H9 (cell line): ENCODE results near the gene COL9A2. TPM values are rescaled to one million over a fixed set of nuclear protein-coding genes. Genes with fewer than 3 reads are reported as not detected.

Experiments used
- DNase-seq: peaks from one replicate; pipeline ENCODE4 v3.0.0-alpha.2; 2017
- H2AFZ ChIP-seq: one replicate; pipeline ENCODE4 v1.6.1; 2013; ENCODE audit warnings: mild to moderate bottlenecking, low read length, control low read depth, moderate library complexity
- H2AK5ac ChIP-seq: 2 replicates; pipeline ENCODE4 v1.6.1; 2013; ENCODE audit warnings: low read length, control low read depth, mixed read lengths; ENCODE audit not compliant: insufficient read length
- H2BK120ac ChIP-seq: one replicate; pipeline ENCODE4 v1.6.1; 2013; ENCODE audit warnings: low read depth, mild to moderate bottlenecking, low read length, control low read depth, inconsistent platforms; ENCODE audit not compliant: poor library complexity, severe bottlenecking
- H2BK12ac ChIP-seq: 2 replicates; pipeline ENCODE4 v1.6.1; 2013; ENCODE audit warnings: low read length, control low read depth, mixed read lengths, low read depth; ENCODE audit not compliant: insufficient read length
- H2BK15ac ChIP-seq: 2 replicates; pipeline ENCODE4 v1.6.1; 2013; ENCODE audit warnings: low read depth, low read length, control low read depth
- H2BK20ac ChIP-seq: one replicate; pipeline ENCODE4 v1.6.1; 2013; ENCODE audit warnings: low read depth, mild to moderate bottlenecking, low read length, control low read depth, inconsistent platforms; ENCODE audit not compliant: poor library complexity, severe bottlenecking
- H2BK5ac ChIP-seq: 2 replicates; pipeline ENCODE4 v1.6.1; 2013; ENCODE audit warnings: low read length, control low read depth, mixed read lengths; ENCODE audit not compliant: insufficient read length
- H3K14ac ChIP-seq: 2 replicates; pipeline ENCODE4 v1.6.1; 2013; ENCODE audit warnings: low read length, control low read depth; ENCODE audit not compliant: insufficient read depth
- H3K18ac ChIP-seq: 2 replicates; pipeline ENCODE4 v1.6.1; 2013; ENCODE audit warnings: low read depth, mild to moderate bottlenecking, mixed read lengths, low read length, control low read depth; ENCODE audit not compliant: insufficient read length
- H3K23ac ChIP-seq: 2 replicates; pipeline ENCODE4 v1.6.1; 2013; ENCODE audit warnings: low read length, control low read depth, mixed read lengths, low read depth; ENCODE audit not compliant: insufficient read length
- H3K23me2 ChIP-seq: 2 replicates; pipeline ENCODE4 v1.6.1; 2013; ENCODE audit warnings: low read depth, mild to moderate bottlenecking, mixed read lengths, low read length, control low read depth; ENCODE audit not compliant: insufficient read length, poor library complexity, severe bottlenecking
- H3K27ac ChIP-seq: 2 replicates; pipeline ENCODE4 v1.5.1; 2013; ENCODE audit warnings: low read length, control low read depth, mixed read lengths, low read depth; ENCODE audit not compliant: insufficient read length
- H3K27me3 ChIP-seq: 2 replicates; pipeline ENCODE4 v1.6.1; 2013; ENCODE audit warnings: low read length, control low read depth, inconsistent platforms; ENCODE audit not compliant: insufficient read depth
- H3K4ac ChIP-seq: 2 replicates; pipeline ENCODE4 v1.6.1; 2013; ENCODE audit warnings: low read depth, mild to moderate bottlenecking, control low read depth, inconsistent platforms, low read length, moderate library complexity
- H3K4me1 ChIP-seq: 2 replicates; pipeline ENCODE4 v1.6.1; 2013; ENCODE audit warnings: low read length, control low read depth, inconsistent platforms; ENCODE audit not compliant: insufficient read depth
- H3K4me2 ChIP-seq: 2 replicates; pipeline ENCODE4 v1.6.1; 2013; ENCODE audit warnings: low read length, control low read depth, mixed read lengths; ENCODE audit not compliant: insufficient read length, insufficient read depth
- H3K56ac ChIP-seq: 2 replicates; pipeline ENCODE4 v1.6.1; 2013; ENCODE audit warnings: low read depth, mild to moderate bottlenecking, mixed read lengths, low read length, control low read depth; ENCODE audit not compliant: insufficient read length
- H3K79me1 ChIP-seq: 2 replicates; pipeline ENCODE4 v1.6.1; 2013; ENCODE audit warnings: low read depth, mild to moderate bottlenecking, moderate library complexity, low read length, control low read depth, inconsistent platforms; ENCODE audit not compliant: insufficient read depth, poor library complexity, severe bottlenecking
- H3K79me2 ChIP-seq: 2 replicates; pipeline ENCODE4 v1.6.1; 2013; ENCODE audit warnings: low read length, control low read depth, inconsistent platforms; ENCODE audit not compliant: insufficient read depth
- H3K9ac ChIP-seq: 2 replicates; pipeline ENCODE4 v1.6.1; 2013; ENCODE audit warnings: low read length, control low read depth, mixed read lengths; ENCODE audit not compliant: insufficient read length; ENCODE audit errors: extremely low read depth
- H3K9me3 ChIP-seq: one replicate; pipeline ENCODE4 v1.6.1; 2013; ENCODE audit warnings: low read depth, low read length, inconsistent platforms; ENCODE audit not compliant: control insufficient read depth
- H3T11ph ChIP-seq: one replicate; pipeline ENCODE4 v1.6.1; 2013; ENCODE audit warnings: mild to moderate bottlenecking, low read length, control low read depth, inconsistent platforms
- H4K20me1 ChIP-seq: one replicate; pipeline ENCODE4 v1.6.1; 2013; ENCODE audit not compliant: control insufficient read depth, insufficient read length, insufficient read depth
- H4K5ac ChIP-seq: 2 replicates; pipeline ENCODE4 v1.6.1; 2013; ENCODE audit warnings: low read depth, mild to moderate bottlenecking, mixed read lengths, low read length, control low read depth; ENCODE audit not compliant: insufficient read length
- H4K8ac ChIP-seq: replicated peaks from 2 replicates; pipeline ENCODE4 v1.6.1; 2013; ENCODE audit warnings: low read length, control low read depth, mixed read lengths, low read depth; ENCODE audit not compliant: insufficient read length
- H4K91ac ChIP-seq: 2 replicates; pipeline ENCODE4 v1.6.1; 2013; ENCODE audit warnings: low read depth, mild to moderate bottlenecking, moderate library complexity, mixed read lengths, low read length, control low read depth; ENCODE audit not compliant: insufficient read length
- H3K27ac Mint-ChIP-seq, 3 experiments: 2 replicates in 2 of 3; 3 replicates in 1 of 3; pipeline ENCODE4 v1.8.0; 2020 to 2021; ENCODE audit warnings: mixed read lengths in 3 of 3, mild to moderate bottlenecking in 1 of 3, moderate library complexity in 1 of 3
- H3K27me3 Mint-ChIP-seq: 2 replicates; pipeline ENCODE4 v1.8.0; 2021; ENCODE audit warnings: low read depth, mild to moderate bottlenecking, moderate library complexity, mixed read lengths
- H3K36me3 Mint-ChIP-seq, 3 experiments: 2 replicates in 2 of 3; 3 replicates in 1 of 3; pipeline ENCODE4 v1.8.0; 2020 to 2021; ENCODE audit warnings: low read depth in 3 of 3, mixed read lengths in 3 of 3; ENCODE audit not compliant: insufficient read depth in 1 of 3
- H3K4me1 Mint-ChIP-seq, 2 experiments: 2 replicates each; pipeline ENCODE4 v1.8.0; 2020; ENCODE audit warnings: mixed read lengths in 2 of 2
- H3K4me3 Mint-ChIP-seq, 2 experiments: 2 replicates in 1 of 2; 3 replicates in 1 of 2; pipeline ENCODE4 v1.8.0; 2020 to 2021; ENCODE audit warnings: mild to moderate bottlenecking in 2 of 2, mixed read lengths in 2 of 2, moderate library complexity in 1 of 2
- H3K9me3 Mint-ChIP-seq, 2 experiments: 2 replicates in 1 of 2; 3 replicates in 1 of 2; pipeline ENCODE4 v1.8.0; 2020; ENCODE audit warnings: mild to moderate bottlenecking in 2 of 2, mixed read lengths in 2 of 2, moderate library complexity in 1 of 2
- CTCF ChIP-seq: fragments of 200-600 bp; sonication (generic); conservative IDR thresholded peaks from 3 replicates; pipeline ENCODE4 v1.8.0; 2021; ENCODE audit warnings: antibody characterized with exemption, mild to moderate bottlenecking
- total RNA-seq: library from RNA; stranded (reverse); gene quantifications from 2 replicates; pipeline ENCODE4 v1.2.1, GENCODE V29; 2021

Gene COL9A2
- total RNA-seq, 1 experiment from 2014 or later = 4.5 TPM

- no peak overlapping the region for H4K91ac ChIP-seq
- H3K18ac ChIP-seq = no peak overlapping the region
- H3K9ac ChIP-seq = no peak overlapping the region
- no peak overlapping the region for H3T11ph ChIP-seq
- no peak overlapping the region for H3K4ac ChIP-seq
- no peaks in the 10 kb centered on the region for H3K27me3 ChIP-seq
- H4K20me1 ChIP-seq = no peaks in the 10 kb centered on the region
- Mint-ChIP-seq H3K27me3 (no peaks in the 10 kb centered on the region; the same call in 1 of the 2 replicates), H3K4me3 (peak overlapping the region in 1 of 2 experiments; percentile 39; a peak in 1 of 5 replicates), H3K36me3 (peaks cover under 1 to 10% (median 7%) of the 10 kb centered on the region in 3 experiments; a peak in 6 of 7 replicates), H3K4me1 (peaks cover 3 to 5% of the 10 kb centered on the region in 2 experiments; a peak in 3 of 4 replicates), H3K9me3 (no peaks in the 10 kb centered on the region), H3K27ac (no peak overlapping the region)
- H3K56ac ChIP-seq = no peak overlapping the region
- H3K4me2 ChIP-seq = no peak overlapping the region
- no peak for DNase-seq
- H2BK5ac ChIP-seq = no peak overlapping the region
- H2BK20ac ChIP-seq = no peak overlapping the region
- no peak overlapping the region for H2BK12ac ChIP-seq
- H3K14ac ChIP-seq = no peak overlapping the region
- no peaks in the 10 kb centered on the region for H3K4me1 ChIP-seq
- no peak overlapping the region for H4K5ac ChIP-seq
- H2AK5ac ChIP-seq = no peak overlapping the region
- H3K23me2 ChIP-seq = no peaks in the 10 kb centered on the region
- H3K9me3 ChIP-seq = no peaks in the 10 kb centered on the region
- no peaks in the 10 kb centered on the region for H3K79me2 ChIP-seq
- H3K79me1 ChIP-seq = no peaks in the 10 kb centered on the region
- no peak overlapping the region for H3K27ac ChIP-seq
- H4K8ac ChIP-seq = no peak overlapping the region
- no peak overlapping the region for H2BK120ac ChIP-seq
- no peak for TF ChIP-seq CTCF
- H3K23ac ChIP-seq = no peak overlapping the region
- no peak overlapping the region for H2AFZ ChIP-seq
- H2BK15ac ChIP-seq = no peak overlapping the region
Observed at GRCh38 chr1:40255231-40255630, 61.9 kb downstream of the COL9A2 start.
